ENCODE results near the gene CEACAM16. TPM values are rescaled to one million over a fixed set of nuclear protein-coding genes. Genes with fewer than 3 reads are reported as not detected.

Gene CEACAM16
- polyA plus RNA-seq, 1 donor = not detected

- DNase-seq = no peak
- WGBS (ENCODE audit: insufficient coverage, low lambda C conversion rate) = 75% methylated on average over 2 of the region's 7 CpGs
- H3K36me3 ChIP-seq (ENCODE audit: control insufficient read depth, insufficient read depth, low read length) = peaks cover 12% of the 10 kb centered on the region
- no peak overlapping the region for H3K4me3 ChIP-seq (ENCODE audit: low read length)
- peaks cover 27% of the 10 kb centered on the region for H3K4me1 ChIP-seq (ENCODE audit: control insufficient read depth, insufficient read depth, low read length)
- no peaks in the 10 kb centered on the region for H3K9me3 ChIP-seq (ENCODE audit: control insufficient read depth, low read depth, low read length)
- no peak overlapping the region for H3K27ac ChIP-seq (ENCODE audit: low read length)
- H3K27me3 ChIP-seq (ENCODE audit: control insufficient read depth, insufficient read depth, low read length) = no peaks in the 10 kb centered on the region
Observed at GRCh38 chr19:44687888-44688287, 11.1 kb upstream of the CEACAM16 start.

- DNase-seq = peak; percentile 65 to 74
- H3K4me1 ChIP-seq (ENCODE audit: control insufficient read depth, insufficient read depth, low read length) = peaks cover 39% of the 10 kb centered on the region
- H3K36me3 ChIP-seq (ENCODE audit: control insufficient read depth, insufficient read depth, low read length) = no peaks in the 10 kb centered on the region
- no peaks in the 10 kb centered on the region for H3K27me3 ChIP-seq (ENCODE audit: control insufficient read depth, insufficient read depth, low read length)
- H3K27ac ChIP-seq (ENCODE audit: low read length) = peak overlapping the region; percentile 40
- no peak overlapping the region for H3K4me3 ChIP-seq (ENCODE audit: low read length)
- H3K9me3 ChIP-seq (ENCODE audit: control insufficient read depth, low read depth, low read length) = peaks cover 4% of the 10 kb centered on the region
- no CpG with 5 or more reads among the region's 11 CpGs for WGBS (ENCODE audit: insufficient coverage, low lambda C conversion rate)
Observed at GRCh38 chr19:44689290-44690130, 9.4 kb upstream of the CEACAM16 start.

GRCh38 chr19:44690131-44690440 is 8.9 kb upstream of the CEACAM16 start:
- H3K4me3 ChIP-seq (ENCODE audit: low read length) = no peak overlapping the region
- H3K4me1 ChIP-seq (ENCODE audit: control insufficient read depth, insufficient read depth, low read length) = peaks cover 43% of the 10 kb centered on the region
- H3K27me3 ChIP-seq (ENCODE audit: control insufficient read depth, insufficient read depth, low read length) = no peaks in the 10 kb centered on the region
- H3K9me3 ChIP-seq (ENCODE audit: control insufficient read depth, low read depth, low read length) = peaks cover 5% of the 10 kb centered on the region
- no peak for DNase-seq
- no peak overlapping the region for H3K27ac ChIP-seq (ENCODE audit: low read length)
- no peaks in the 10 kb centered on the region for H3K36me3 ChIP-seq (ENCODE audit: control insufficient read depth, insufficient read depth, low read length)
- WGBS (ENCODE audit: insufficient coverage, low lambda C conversion rate) = 100% methylated on average over 2 of the region's 3 CpGs

- Histone ChIP-seq H3K4me1 (ENCODE audit: control insufficient read depth, insufficient read depth, low read length) (peaks cover 57% of the 10 kb centered on the region), H3K27ac (ENCODE audit: low read length) (peak overlapping the region; percentile 81), H3K9me3 (ENCODE audit: control insufficient read depth, low read depth, low read length) (peaks cover 5% of the 10 kb centered on the region), H3K36me3 (ENCODE audit: control insufficient read depth, insufficient read depth, low read length) (no peaks in the 10 kb centered on the region), H3K4me3 (ENCODE audit: low read length) (no peak overlapping the region), H3K27me3 (ENCODE audit: control insufficient read depth, insufficient read depth, low read length) (no peaks in the 10 kb centered on the region)
- 50% methylated on average over 1 of the region's 5 CpGs for WGBS (ENCODE audit: insufficient coverage, low lambda C conversion rate)
- no peak for DNase-seq
Observed at GRCh38 chr19:44692379-44692721, 6.6 kb upstream of the CEACAM16 start.

GRCh38 chr19:44694184-44694579 is 4.8 kb upstream of the CEACAM16 start:
- Histone ChIP-seq H3K4me1 (ENCODE audit: control insufficient read depth, insufficient read depth, low read length) (peaks cover 59% of the 10 kb centered on the region), H3K9me3 (ENCODE audit: control insufficient read depth, low read depth, low read length) (peaks cover 5% of the 10 kb centered on the region), H3K36me3 (ENCODE audit: control insufficient read depth, insufficient read depth, low read length) (no peaks in the 10 kb centered on the region), H3K27ac (ENCODE audit: low read length) (peak overlapping the region; percentile 93), H3K27me3 (ENCODE audit: control insufficient read depth, insufficient read depth, low read length) (no peaks in the 10 kb centered on the region), H3K4me3 (ENCODE audit: low read length) (no peak overlapping the region)
- no peak for DNase-seq
- no CpG with 5 or more reads among the region's 2 CpGs for WGBS (ENCODE audit: insufficient coverage, low lambda C conversion rate)

GRCh38 chr19:44696939-44697669 is 1.8 kb upstream of the CEACAM16 start:
- DNase-seq = no peak
- WGBS (ENCODE audit: insufficient coverage, low lambda C conversion rate) = no CpG with 5 or more reads among the region's 22 CpGs
- no peaks in the 10 kb centered on the region for H3K27me3 ChIP-seq (ENCODE audit: control insufficient read depth, insufficient read depth, low read length)
- no peak overlapping the region for H3K4me3 ChIP-seq (ENCODE audit: low read length)
- H3K4me1 ChIP-seq (ENCODE audit: control insufficient read depth, insufficient read depth, low read length) = peaks cover 39% of the 10 kb centered on the region
- H3K9me3 ChIP-seq (ENCODE audit: control insufficient read depth, low read depth, low read length) = peaks cover 5% of the 10 kb centered on the region
- no peak overlapping the region for H3K27ac ChIP-seq (ENCODE audit: low read length)
- no peaks in the 10 kb centered on the region for H3K36me3 ChIP-seq (ENCODE audit: control insufficient read depth, insufficient read depth, low read length)

GRCh38 chr19:44697670-44698034 is 1.3 kb upstream of the CEACAM16 start:
- no peak overlapping the region for H3K27ac ChIP-seq (ENCODE audit: low read length)

GRCh38 chr19:44700547-44700946 is 1.6 kb downstream of the CEACAM16 start:
- no peak for DNase-seq
- H3K27me3 ChIP-seq (ENCODE audit: control insufficient read depth, insufficient read depth, low read length) = no peaks in the 10 kb centered on the region
- H3K4me3 ChIP-seq (ENCODE audit: low read length) = no peak overlapping the region
- H3K36me3 ChIP-seq (ENCODE audit: control insufficient read depth, insufficient read depth, low read length) = no peaks in the 10 kb centered on the region
- no CpG with 5 or more reads among the region's 5 CpGs for WGBS (ENCODE audit: insufficient coverage, low lambda C conversion rate)
- H3K27ac ChIP-seq (ENCODE audit: low read length) = no peak overlapping the region
- H3K9me3 ChIP-seq (ENCODE audit: control insufficient read depth, low read depth, low read length) = no peaks in the 10 kb centered on the region
- H3K4me1 ChIP-seq (ENCODE audit: control insufficient read depth, insufficient read depth, low read length) = peaks cover 12% of the 10 kb centered on the region

More at GRCh38 chr19:44697670-44698034, 1.3 kb upstream of the CEACAM16 start:
- DNase-seq = no peak
- WGBS (ENCODE audit: insufficient coverage, low lambda C conversion rate) = no CpG with 5 or more reads among the region's 4 CpGs
- peaks cover 34% of the 10 kb centered on the region for H3K4me1 ChIP-seq (ENCODE audit: control insufficient read depth, insufficient read depth, low read length)
- no peaks in the 10 kb centered on the region for H3K36me3 ChIP-seq (ENCODE audit: control insufficient read depth, insufficient read depth, low read length)
- peaks cover 5% of the 10 kb centered on the region for H3K9me3 ChIP-seq (ENCODE audit: control insufficient read depth, low read depth, low read length)
- H3K27me3 ChIP-seq (ENCODE audit: control insufficient read depth, insufficient read depth, low read length) = no peaks in the 10 kb centered on the region
- H3K4me3 ChIP-seq (ENCODE audit: low read length) = no peak overlapping the region

- WGBS (ENCODE audit: insufficient coverage, low lambda C conversion rate) = no CpG with 5 or more reads among the region's 15 CpGs
- Histone ChIP-seq H3K36me3 (ENCODE audit: control insufficient read depth, insufficient read depth, low read length) (no peaks in the 10 kb centered on the region), H3K4me1 (ENCODE audit: control insufficient read depth, insufficient read depth, low read length) (peaks cover 9% of the 10 kb centered on the region), H3K4me3 (ENCODE audit: low read length) (no peak overlapping the region), H3K27me3 (ENCODE audit: control insufficient read depth, insufficient read depth, low read length) (no peaks in the 10 kb centered on the region), H3K27ac (ENCODE audit: low read length) (no peak overlapping the region), H3K9me3 (ENCODE audit: control insufficient read depth, low read depth, low read length) (no peaks in the 10 kb centered on the region)
- no peak for DNase-seq
Observed at GRCh38 chr19:44701228-44701627, 2.3 kb downstream of the CEACAM16 start.

- peaks cover under 1% of the 10 kb centered on the region for H3K4me1 ChIP-seq (ENCODE audit: control insufficient read depth, insufficient read depth, low read length)
- no peaks in the 10 kb centered on the region for H3K36me3 ChIP-seq (ENCODE audit: control insufficient read depth, insufficient read depth, low read length)
- DNase-seq = no peak
- H3K27ac ChIP-seq (ENCODE audit: low read length) = no peak overlapping the region
- no peaks in the 10 kb centered on the region for H3K9me3 ChIP-seq (ENCODE audit: control insufficient read depth, low read depth, low read length)
- H3K27me3 ChIP-seq (ENCODE audit: control insufficient read depth, insufficient read depth, low read length) = no peaks in the 10 kb centered on the region
- no CpG with 5 or more reads among the region's 17 CpGs for WGBS (ENCODE audit: insufficient coverage, low lambda C conversion rate)
- no peak overlapping the region for H3K4me3 ChIP-seq (ENCODE audit: low read length)
Observed at GRCh38 chr19:44702551-44703176, 3.7 kb downstream of the CEACAM16 start.

Measured in large intestine (tissue), 3 donors.